ENCODE measurements around the gene ALG6. TPM values are rescaled to one million over a fixed set of nuclear protein-coding genes. Genes with fewer than 3 reads are reported as not detected.
"Not testable (repeated sequence)": the region's sequence is repeated elsewhere in the genome, so short reads cannot be mapped to it uniquely, and the experiment has no call there.

The ALG6 gene
- total RNA-seq, 1 donor from 2014 or later: 25.5 TPM

GRCh38 chr1:63405021-63405420 is 37.6 kb downstream of the ALG6 start:
- H3K27ac Mint-ChIP-seq: no peak overlapping the region
- intact Hi-C loops (cut with micrococcal nuclease): no loop called here
- no peak for DNase-seq (ENCODE audit: low spot score)
- peaks cover 50% of the 10 kb centered on the region for H3K36me3 Mint-ChIP-seq (ENCODE audit: low read depth)
- H3K4me1 Mint-ChIP-seq (ENCODE audit: low read depth): peaks cover 3% of the 10 kb centered on the region
- no peaks in the 10 kb centered on the region for H3K27me3 Mint-ChIP-seq (ENCODE audit: low read depth)
- H3K9me3 Mint-ChIP-seq: no peaks in the 10 kb centered on the region
- no peak overlapping the region for H3K4me3 Mint-ChIP-seq (ENCODE audit: low read depth)

GRCh38 chr1:63405987-63406386 is 38.6 kb downstream of the ALG6 start:
- intact Hi-C loops (cut with micrococcal nuclease): no loop called here
- H3K4me1 Mint-ChIP-seq (ENCODE audit: low read depth): peaks cover 3% of the 10 kb centered on the region
- peaks cover 43% of the 10 kb centered on the region for H3K36me3 Mint-ChIP-seq (ENCODE audit: low read depth)

GRCh38 chr1:63407002-63407401 is 39.6 kb downstream of the ALG6 start:
- Mint-ChIP-seq H3K9me3 (no peaks in the 10 kb centered on the region), H3K27me3 (ENCODE audit: low read depth) (no peaks in the 10 kb centered on the region), H3K27ac (no peak overlapping the region), H3K36me3 (ENCODE audit: low read depth) (peaks cover 40% of the 10 kb centered on the region), H3K4me1 (ENCODE audit: low read depth) (peaks cover 3% of the 10 kb centered on the region), H3K4me3 (ENCODE audit: low read depth) (no peak overlapping the region)
- DNase-seq (ENCODE audit: low spot score): no peak
- intact Hi-C loops (cut with micrococcal nuclease): no loop called here

More at GRCh38 chr1:63405987-63406386, 38.6 kb downstream of the ALG6 start:
- Mint-ChIP-seq H3K4me3 (ENCODE audit: low read depth) (no peak overlapping the region), H3K27me3 (ENCODE audit: low read depth) (no peaks in the 10 kb centered on the region), H3K27ac (no peak overlapping the region), H3K9me3 (no peaks in the 10 kb centered on the region)
- no peak for DNase-seq (ENCODE audit: low spot score)

DNA sequence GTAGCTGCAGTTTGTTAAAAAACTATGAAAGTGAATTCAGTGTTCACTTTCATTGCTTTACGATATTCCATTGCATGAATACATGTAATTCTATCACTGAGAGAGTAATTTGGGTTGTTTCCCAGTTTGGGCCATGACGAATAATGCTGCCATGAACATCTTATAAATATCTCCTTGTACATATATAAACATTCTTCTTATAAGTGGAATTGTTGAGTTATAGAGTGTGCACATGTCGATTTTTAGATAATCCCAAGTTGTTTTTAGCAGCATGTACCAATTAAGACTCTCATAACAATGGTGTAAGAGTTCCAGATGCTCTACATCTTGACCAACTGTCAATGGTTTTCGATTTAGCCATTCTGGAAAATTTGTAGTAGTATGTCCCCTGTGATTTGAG is 40.9 kb downstream of the ALG6 start:
- Mint-ChIP-seq H3K4me3 (ENCODE audit: low read depth) (no peak overlapping the region), H3K36me3 (ENCODE audit: low read depth) (peaks cover 39% of the 10 kb centered on the region), H3K9me3 (no peaks in the 10 kb centered on the region), H3K4me1 (ENCODE audit: low read depth) (peaks cover 2% of the 10 kb centered on the region), H3K27ac (no peak overlapping the region), H3K27me3 (ENCODE audit: low read depth) (no peaks in the 10 kb centered on the region)
- no peak for DNase-seq (ENCODE audit: low spot score)
- intact Hi-C loops (cut with micrococcal nuclease): no loop called here

- no peaks in the 10 kb centered on the region for H3K27me3 Mint-ChIP-seq (ENCODE audit: low read depth)
- no peak overlapping the region for H3K27ac Mint-ChIP-seq
- intact Hi-C loops (cut with micrococcal nuclease): no loop called here
- no peaks in the 10 kb centered on the region for H3K9me3 Mint-ChIP-seq
- no peaks in the 10 kb centered on the region for H3K4me1 Mint-ChIP-seq (ENCODE audit: low read depth)
- H3K36me3 Mint-ChIP-seq (ENCODE audit: low read depth): peaks cover 37% of the 10 kb centered on the region
- H3K4me3 Mint-ChIP-seq (ENCODE audit: low read depth): no peak overlapping the region
- DNase-seq (ENCODE audit: low spot score): no peak
Observed at GRCh38 chr1:63411066-63411465, 43.6 kb downstream of the ALG6 start.

DNA sequence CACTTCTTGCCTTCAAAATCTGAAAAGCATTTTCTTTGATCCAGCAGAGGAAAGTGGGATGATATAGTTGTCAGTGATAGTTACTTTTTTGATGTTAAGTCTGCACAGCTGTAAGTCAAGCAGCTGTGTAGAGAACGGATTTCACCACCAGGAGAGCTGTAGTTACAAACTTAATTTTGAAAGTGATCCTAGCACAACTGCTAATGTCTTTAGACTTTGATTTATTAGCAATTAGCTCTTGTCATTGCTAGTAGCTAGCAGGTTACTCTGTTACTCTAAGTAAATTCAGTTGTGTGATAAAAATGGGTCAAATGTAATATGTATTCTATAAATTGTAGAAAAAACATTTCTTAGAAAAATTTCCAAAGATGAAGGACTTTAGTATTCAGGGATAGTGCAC is 46.0 kb downstream of the ALG6 start:
- Mint-ChIP-seq H3K27me3 (ENCODE audit: low read depth) (no peaks in the 10 kb centered on the region), H3K9me3 (no peaks in the 10 kb centered on the region), H3K4me1 (ENCODE audit: low read depth) (no peaks in the 10 kb centered on the region), H3K36me3 (ENCODE audit: low read depth) (peaks cover 41% of the 10 kb centered on the region), H3K27ac (no peak overlapping the region), H3K4me3 (ENCODE audit: low read depth) (no peak overlapping the region)
- intact Hi-C loops (cut with micrococcal nuclease): no loop called here
- DNase-seq (ENCODE audit: low spot score): no peak

GRCh38 chr1:63414691-63415365 is 47.4 kb downstream of the ALG6 start:
- no peak for DNase-seq (ENCODE audit: low spot score)
- intact Hi-C loops (cut with micrococcal nuclease): no loop called here
- no peaks in the 10 kb centered on the region for H3K9me3 Mint-ChIP-seq
- H3K4me3 Mint-ChIP-seq (ENCODE audit: low read depth): no peak overlapping the region
- H3K27ac Mint-ChIP-seq: no peak overlapping the region
- peaks cover 38% of the 10 kb centered on the region for H3K36me3 Mint-ChIP-seq (ENCODE audit: low read depth)
- no peaks in the 10 kb centered on the region for H3K27me3 Mint-ChIP-seq (ENCODE audit: low read depth)
- no peaks in the 10 kb centered on the region for H3K4me1 Mint-ChIP-seq (ENCODE audit: low read depth)

- DNase-seq (ENCODE audit: low spot score): no peak
- Mint-ChIP-seq H3K36me3 (ENCODE audit: low read depth) (peaks cover 34% of the 10 kb centered on the region), H3K27ac (no peak overlapping the region), H3K9me3 (no peaks in the 10 kb centered on the region), H3K4me1 (ENCODE audit: low read depth) (no peaks in the 10 kb centered on the region), H3K27me3 (ENCODE audit: low read depth) (no peaks in the 10 kb centered on the region), H3K4me3 (ENCODE audit: low read depth) (no peak overlapping the region)
- intact Hi-C loops (cut with micrococcal nuclease): no loop called here
Observed at GRCh38 chr1:63418101-63418500, 50.7 kb downstream of the ALG6 start.

DNA sequence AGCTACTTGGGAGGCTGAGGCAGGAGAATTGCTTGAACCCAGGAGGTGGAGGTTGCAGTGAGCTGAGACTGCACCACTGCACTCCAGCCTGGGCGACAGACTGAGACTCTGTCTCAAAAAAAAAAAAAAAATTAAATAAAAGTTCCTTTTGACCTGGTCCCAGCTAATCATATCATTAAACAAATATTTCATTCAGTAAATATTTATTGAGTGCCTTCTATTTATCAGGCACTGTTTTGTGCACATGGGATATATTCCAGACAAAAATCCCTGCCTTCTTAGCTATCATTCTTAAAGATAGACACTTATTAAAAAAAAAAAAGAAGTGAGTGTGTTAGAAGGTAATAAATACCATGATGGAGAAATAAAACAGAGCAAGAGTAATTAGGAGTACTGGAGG is 53.3 kb downstream of the ALG6 start:
- intact Hi-C loops (cut with micrococcal nuclease); H3K27ac Mint-ChIP-seq; H3K4me1 Mint-ChIP-seq (ENCODE audit: low read depth); H3K27me3 Mint-ChIP-seq (ENCODE audit: low read depth); DNase-seq (ENCODE audit: low spot score); H3K4me3 Mint-ChIP-seq (ENCODE audit: low read depth); H3K9me3 Mint-ChIP-seq: not testable (repeated sequence)
- peaks cover 27% of the 10 kb centered on the region for H3K36me3 Mint-ChIP-seq (ENCODE audit: low read depth)

- H3K4me1 Mint-ChIP-seq (ENCODE audit: low read depth): no peaks in the 10 kb centered on the region
- H3K4me3 Mint-ChIP-seq (ENCODE audit: low read depth): no peak overlapping the region
- no peak for DNase-seq (ENCODE audit: low spot score)
- H3K27ac Mint-ChIP-seq: no peak overlapping the region
- intact Hi-C loops (cut with micrococcal nuclease): no loop called here
- H3K9me3 Mint-ChIP-seq: no peaks in the 10 kb centered on the region
- H3K27me3 Mint-ChIP-seq (ENCODE audit: low read depth): no peaks in the 10 kb centered on the region
- H3K36me3 Mint-ChIP-seq (ENCODE audit: low read depth): peaks cover 11% of the 10 kb centered on the region
Observed at GRCh38 chr1:63423649-63424048, 56.2 kb downstream of the ALG6 start.

DNA sequence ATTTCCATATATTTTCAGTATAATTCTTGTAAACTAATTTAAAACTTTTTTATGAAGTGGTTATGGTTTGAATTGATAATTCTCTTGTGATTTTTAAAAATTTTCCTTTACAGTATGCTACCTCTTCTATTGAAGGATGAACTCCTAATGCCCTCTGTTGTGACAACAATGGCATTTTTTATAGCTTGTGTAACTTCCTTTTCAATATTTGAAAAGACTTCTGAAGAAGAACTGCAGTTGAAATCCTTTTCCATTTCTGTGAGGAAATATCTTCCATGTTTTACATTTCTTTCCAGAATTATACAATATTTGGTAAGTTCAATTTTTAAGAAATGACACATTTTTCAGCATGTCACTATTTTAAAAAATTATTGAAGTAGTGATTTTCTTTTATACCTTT is 61.4 kb downstream of the ALG6 start:
- H3K36me3 Mint-ChIP-seq (ENCODE audit: low read depth): peaks cover 28% of the 10 kb centered on the region
- no peak for DNase-seq (ENCODE audit: low spot score)
- peaks cover 17% of the 10 kb centered on the region for H3K9me3 Mint-ChIP-seq
- no peak overlapping the region for H3K27ac Mint-ChIP-seq
- H3K27me3 Mint-ChIP-seq (ENCODE audit: low read depth): no peaks in the 10 kb centered on the region
- no peaks in the 10 kb centered on the region for H3K4me1 Mint-ChIP-seq (ENCODE audit: low read depth)
- no peak overlapping the region for H3K4me3 Mint-ChIP-seq (ENCODE audit: low read depth)
- intact Hi-C loops (cut with micrococcal nuclease): no loop called here

- DNase-seq (ENCODE audit: low spot score): no peak
- intact Hi-C loops (cut with micrococcal nuclease): no loop called here
- H3K4me3 Mint-ChIP-seq (ENCODE audit: low read depth): no peak overlapping the region
- no peak overlapping the region for H3K27ac Mint-ChIP-seq
- H3K4me1 Mint-ChIP-seq (ENCODE audit: low read depth): no peaks in the 10 kb centered on the region
- peaks cover 17% of the 10 kb centered on the region for H3K9me3 Mint-ChIP-seq
- H3K27me3 Mint-ChIP-seq (ENCODE audit: low read depth): no peaks in the 10 kb centered on the region
- peaks cover 28% of the 10 kb centered on the region for H3K36me3 Mint-ChIP-seq (ENCODE audit: low read depth)
Observed at GRCh38 chr1:63429281-63429680, 61.9 kb downstream of the ALG6 start.

GRCh38 chr1:63435161-63435560 is 67.7 kb downstream of the ALG6 start:
- Mint-ChIP-seq H3K36me3 (ENCODE audit: low read depth) (peaks cover 28% of the 10 kb centered on the region), H3K4me1 (ENCODE audit: low read depth) (no peaks in the 10 kb centered on the region), H3K27ac (no peak overlapping the region), H3K27me3 (ENCODE audit: low read depth) (no peaks in the 10 kb centered on the region), H3K9me3 (peaks cover 9% of the 10 kb centered on the region), H3K4me3 (ENCODE audit: low read depth) (no peak overlapping the region)
- intact Hi-C loops (cut with micrococcal nuclease): no loop called here
- no peak for DNase-seq (ENCODE audit: low spot score)

DNA sequence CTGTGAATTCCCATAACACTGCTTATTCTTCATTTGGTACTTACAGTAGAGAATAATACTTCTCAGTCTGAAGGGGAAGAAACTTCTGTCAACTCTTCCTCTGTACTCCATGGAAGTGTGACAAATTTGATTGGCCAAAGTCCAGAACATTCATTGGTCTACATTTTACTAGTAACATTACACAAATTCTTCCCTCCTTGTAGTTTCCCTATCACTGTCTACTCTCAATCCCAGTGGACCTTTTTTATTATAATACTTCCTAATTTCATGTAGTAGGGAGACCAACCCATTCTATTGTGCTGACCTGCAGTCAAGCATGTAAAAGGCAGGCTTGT is 74.7 kb downstream of the ALG6 start:
- DNase-seq (ENCODE audit: low spot score): no peak
- H3K9me3 Mint-ChIP-seq: no peaks in the 10 kb centered on the region
- H3K4me3 Mint-ChIP-seq (ENCODE audit: low read depth): no peak overlapping the region
- H3K27me3 Mint-ChIP-seq (ENCODE audit: low read depth): no peaks in the 10 kb centered on the region
- peaks cover 4% of the 10 kb centered on the region for H3K36me3 Mint-ChIP-seq (ENCODE audit: low read depth)
- intact Hi-C loops (cut with micrococcal nuclease): no loop called here
- H3K27ac Mint-ChIP-seq: no peak overlapping the region
- peaks cover 3% of the 10 kb centered on the region for H3K4me1 Mint-ChIP-seq (ENCODE audit: low read depth)

All from activated T-helper 2 cell treated with anti-CD3 and anti-CD28 coated beads, Interferon-gamma antibody, Interleukin-2, Interleukin-4, amounts not matched to agents 10 μg/mL and 5 μg/mL and 100 μg/mL, durations not matched to agents 14 hours and 24 hours and 36 hours (primary cell).